Measurements from ENCODE around the gene UBN1.
"Not testable (repeated sequence)": the region's sequence is repeated elsewhere in the genome, so short reads cannot be mapped to it uniquely, and the experiment has no call there.

UBN1 gene

GRCh38 chr16:4884972-4885874, 37.9 kb downstream of the UBN1 start:
- no peak for DNase-seq (ENCODE audit: low read depth in 2 of 2)

DNA sequence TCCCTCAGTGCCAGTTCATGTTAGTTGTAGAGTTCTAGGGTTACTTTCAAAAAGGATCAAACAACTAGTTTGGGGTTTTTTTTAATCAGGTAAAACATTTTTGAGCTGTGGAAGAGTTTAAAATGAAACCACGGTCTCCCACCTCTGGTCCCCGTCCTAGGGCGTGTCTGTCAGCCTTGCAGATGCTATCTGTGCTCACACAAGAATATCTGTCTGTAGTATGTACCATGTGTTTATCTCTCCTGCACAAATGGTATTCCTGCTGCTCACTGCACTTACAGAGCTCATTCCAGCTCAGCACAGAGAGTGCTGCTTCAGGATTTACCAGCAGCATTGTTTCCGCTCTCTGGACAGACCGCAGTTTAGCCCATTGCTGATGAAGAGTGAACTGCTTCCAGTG, 38.9 kb downstream of the UBN1 start:
- no peak for DNase-seq (ENCODE audit: low read depth in 2 of 2)

GRCh38 chr16:4888428-4889135, 41.3 kb downstream of the UBN1 start:
- DNase-seq (ENCODE audit: low read depth in 2 of 2) = no peak

- no peak for DNase-seq (ENCODE audit: low read depth in 2 of 2)
Measured at GRCh38 chr16:4890026-4890425, 42.7 kb downstream of the UBN1 start.

DNA sequence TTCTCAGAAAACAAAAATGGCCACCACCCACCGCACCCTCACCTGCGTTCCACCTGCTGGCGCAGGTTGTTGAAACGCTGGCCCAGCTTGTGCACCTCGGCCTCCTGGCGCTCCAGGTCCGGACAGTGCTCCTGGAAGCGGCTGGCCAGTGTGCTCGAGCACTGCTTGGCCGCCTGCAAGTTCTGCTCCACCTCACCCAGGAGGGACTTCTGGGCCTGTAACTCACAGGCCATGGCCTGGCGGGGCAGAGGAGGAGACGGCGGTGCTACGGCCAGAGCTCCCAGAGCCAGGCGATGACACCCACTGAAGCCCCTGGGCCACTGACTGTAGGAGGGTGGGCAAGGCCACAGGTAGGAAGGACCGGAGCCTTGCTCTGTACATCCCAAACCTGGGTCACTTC, 43.4 kb downstream of the UBN1 start:
- no peak for DNase-seq (ENCODE audit: low read depth in 2 of 2)

- no peak for DNase-seq (ENCODE audit: low read depth in 2 of 2)
Measured at GRCh38 chr16:4891097-4891885, 44.0 kb downstream of the UBN1 start.

- no peak for DNase-seq (ENCODE audit: low read depth in 2 of 2)
Measured at GRCh38 chr16:4891886-4892216, 44.6 kb downstream of the UBN1 start.

- DNase-seq (ENCODE audit: low read depth in 2 of 2) = no peak
Measured at GRCh38 chr16:4892361-4893102, 45.3 kb downstream of the UBN1 start.

DNA sequence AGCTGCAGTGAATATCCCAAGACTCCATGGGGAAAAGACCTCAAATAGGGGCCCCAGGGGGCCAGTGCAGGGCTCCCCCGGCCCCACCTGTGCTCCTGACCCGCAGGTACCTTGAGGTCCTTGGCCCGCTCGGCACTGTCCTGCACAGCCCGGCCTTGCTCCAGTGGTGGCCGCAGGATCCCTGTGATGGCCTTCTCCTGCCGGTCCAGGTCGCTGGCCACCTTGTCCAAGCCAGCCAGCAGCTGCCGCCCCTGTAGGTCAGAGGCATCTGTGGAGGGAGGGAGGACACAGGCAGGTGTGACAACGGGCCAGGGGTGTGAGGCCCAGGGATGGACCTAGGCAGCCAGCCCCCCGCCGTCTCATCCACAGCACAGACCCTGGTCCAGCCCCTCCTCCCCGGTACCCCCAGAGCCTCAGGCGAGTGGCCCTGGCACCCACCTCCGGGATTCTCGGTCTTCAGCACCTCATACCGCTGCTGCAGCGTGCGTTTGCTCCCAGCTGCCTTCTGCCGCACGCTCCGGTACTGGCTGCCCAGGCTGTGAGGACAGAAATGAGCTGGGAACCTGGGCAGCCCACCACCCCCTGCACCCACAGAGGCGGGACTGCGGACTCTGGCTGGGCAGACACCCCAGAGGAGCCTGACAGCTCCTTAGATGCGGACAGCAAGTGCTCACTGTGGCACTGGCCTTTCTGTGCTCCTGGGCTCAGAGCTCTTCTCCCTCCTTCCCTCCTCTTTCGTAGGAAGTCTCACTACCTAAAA, 46.0 kb downstream of the UBN1 start:
- no peak for DNase-seq (ENCODE audit: low read depth in 2 of 2)

DNA sequence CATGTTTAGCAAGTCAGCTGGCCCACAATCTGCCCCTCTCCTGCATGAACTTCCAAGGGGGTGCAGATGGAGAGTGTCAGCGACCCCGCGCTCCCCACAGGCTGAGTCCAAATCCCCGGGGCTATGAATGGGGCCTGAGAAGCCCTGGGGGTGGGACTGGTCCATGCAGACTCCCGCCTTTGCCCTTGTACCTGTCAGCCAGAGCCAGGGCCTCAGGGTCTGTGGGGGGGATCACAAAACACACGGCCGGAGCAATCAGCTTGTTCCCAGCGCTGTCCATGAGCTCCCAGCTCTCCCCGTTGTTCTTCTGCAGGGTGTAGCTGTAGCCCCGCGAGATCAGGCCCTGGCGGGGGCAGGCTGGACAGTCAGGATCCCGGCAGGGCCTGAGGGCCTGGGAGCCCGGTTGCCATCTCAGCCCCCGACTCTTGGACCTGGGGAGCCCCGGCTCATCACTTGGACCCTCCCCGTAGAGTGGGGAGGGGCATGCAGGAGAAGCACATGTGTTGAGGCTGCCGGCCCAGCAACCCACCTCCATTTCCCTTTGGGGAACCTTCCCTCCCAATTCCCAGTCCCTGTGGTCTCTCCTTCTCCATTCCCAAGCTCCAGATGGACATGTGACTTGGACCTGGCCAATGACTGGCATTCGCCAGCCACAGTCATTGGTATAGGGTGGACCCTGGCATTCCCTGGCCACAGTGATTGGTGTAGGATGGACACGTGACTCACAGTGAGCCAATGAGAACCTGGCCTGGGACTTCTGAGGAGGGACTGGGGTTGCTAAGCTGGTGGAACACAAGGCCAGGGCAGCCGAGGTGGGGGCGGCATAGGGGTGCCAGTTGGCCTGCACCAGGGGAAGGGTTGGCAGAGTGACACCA, 47.2 kb downstream of the UBN1 start:
- no peak for DNase-seq (ENCODE audit: low read depth in 2 of 2)

GRCh38 chr16:4895366-4895765, 48.1 kb downstream of the UBN1 start:
- no peak for DNase-seq (ENCODE audit: low read depth in 2 of 2)

DNA sequence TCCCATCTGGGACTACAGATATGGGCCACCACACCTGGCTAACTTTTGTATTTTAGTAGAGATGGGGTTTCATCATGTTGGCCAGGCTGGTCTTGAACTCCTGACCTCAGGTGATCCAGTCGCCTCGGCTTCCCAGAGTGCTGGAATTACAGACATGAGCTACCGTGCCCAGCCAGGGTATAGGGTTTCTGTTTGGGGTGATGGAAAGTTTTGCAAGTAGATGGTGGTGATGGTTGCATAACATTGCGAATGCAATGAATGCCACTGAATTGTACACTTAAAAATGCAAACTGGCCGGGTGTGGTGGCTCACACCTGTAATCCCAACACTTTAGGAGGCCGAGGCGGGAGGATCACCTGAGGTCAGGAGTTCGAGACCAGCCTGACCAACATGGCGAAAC, 49.5 kb downstream of the UBN1 start:
- DNase-seq (ENCODE audit: low read depth in 2 of 2) = not testable (repeated sequence)

DNA sequence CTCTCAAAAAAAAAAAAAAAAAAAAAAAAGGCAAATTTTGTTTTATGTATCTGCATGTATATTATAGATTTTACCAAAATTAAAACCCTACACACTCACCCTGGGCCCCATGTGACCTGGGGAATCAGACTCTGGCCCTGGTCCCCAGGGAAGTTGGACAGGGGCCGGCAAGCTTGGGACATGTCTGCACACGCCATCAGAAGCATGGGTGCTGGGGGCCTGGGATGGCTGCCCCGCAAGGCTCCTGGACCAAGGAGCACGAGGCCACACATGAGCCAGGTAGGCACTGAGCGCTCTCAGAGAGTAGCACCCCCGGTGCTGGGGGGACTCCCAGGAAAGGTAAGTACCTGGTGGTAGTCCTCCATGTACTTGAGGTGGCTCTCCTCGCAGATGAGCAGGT, 50.0 kb downstream of the UBN1 start:
- no peak for DNase-seq (ENCODE audit: low read depth in 2 of 2)

- no peak for DNase-seq (ENCODE audit: low read depth in 2 of 2)
Measured at GRCh38 chr16:4898811-4899473, 51.7 kb downstream of the UBN1 start.

DNA sequence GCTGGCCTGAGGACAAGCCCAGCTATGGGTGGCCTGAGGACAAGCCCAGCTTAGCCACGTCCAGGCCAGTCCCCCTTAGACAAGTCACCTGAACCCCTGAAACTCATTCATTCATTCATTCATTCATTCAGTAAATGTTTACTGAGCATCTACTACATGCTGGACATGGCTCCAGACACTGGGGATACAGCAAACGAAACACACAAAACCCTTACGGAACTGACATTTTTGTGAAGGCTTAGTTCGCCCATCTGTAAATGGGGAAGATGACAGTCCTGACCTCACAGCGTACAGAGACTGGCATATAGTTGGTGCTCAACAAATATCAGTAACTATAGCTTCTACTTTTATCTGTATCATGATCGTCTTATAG, 52.2 kb downstream of the UBN1 start:
- DNase-seq (ENCODE audit: low read depth in 2 of 2) = no peak

- DNase-seq (ENCODE audit: low read depth in 2 of 2) = no peak
Measured at GRCh38 chr16:4900036-4900435, 52.8 kb downstream of the UBN1 start.

- no peak for DNase-seq (ENCODE audit: low read depth in 2 of 2)
Measured at GRCh38 chr16:4900750-4901149, 53.5 kb downstream of the UBN1 start.

- DNase-seq (ENCODE audit: low read depth in 2 of 2) = no peak
Measured at GRCh38 chr16:4902038-4902437, 54.8 kb downstream of the UBN1 start.

DNA sequence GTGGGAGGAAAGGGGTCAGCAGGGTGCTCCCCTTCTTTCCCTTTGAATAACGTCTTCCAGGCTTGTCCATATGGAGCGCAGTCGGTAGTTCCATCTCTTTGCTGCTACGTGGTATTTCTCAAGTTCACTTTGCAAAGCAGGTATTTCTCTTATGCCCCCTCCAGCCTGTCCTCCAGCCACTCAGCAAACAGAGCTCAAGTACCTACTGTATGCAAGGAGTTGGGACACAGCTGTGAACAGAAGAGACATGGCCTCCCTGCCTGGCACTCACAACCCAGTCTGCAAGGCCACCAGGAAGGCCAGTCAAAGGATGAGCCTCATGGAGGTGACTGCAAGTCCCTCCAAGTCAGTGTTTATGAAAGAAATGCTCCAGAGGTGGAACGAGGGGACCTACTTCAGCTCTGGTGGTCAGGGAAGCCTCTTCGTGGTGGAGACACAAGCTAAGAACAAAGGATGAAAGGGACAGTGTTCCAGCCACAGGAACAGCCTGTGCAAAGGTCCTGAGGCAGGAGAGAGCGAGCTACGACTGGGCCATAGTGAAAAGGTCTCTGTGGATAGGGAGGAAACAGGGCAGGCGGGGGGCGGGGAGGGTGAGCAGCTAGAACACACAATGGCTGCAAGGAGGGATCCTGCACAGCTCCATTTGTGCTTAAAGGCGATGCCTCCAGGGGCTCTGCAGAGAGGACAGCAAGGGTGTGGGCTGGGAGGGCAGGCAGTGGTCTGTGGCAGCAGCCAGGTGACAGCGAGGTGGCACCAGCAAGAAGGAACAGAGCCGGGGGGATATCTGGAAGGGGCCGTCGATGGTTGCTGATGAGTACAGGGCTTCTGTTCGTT, 57.0 kb downstream of the UBN1 start:
- no peak for DNase-seq (ENCODE audit: low read depth in 2 of 2)

Data from stimulated activated CD8-positive, alpha-beta memory T cell treated with anti-CD3 and anti-CD28 coated beads, Interleukin-2, amount 100 ng/mL, for 1 hour (primary cell).